NK-92 (cell line): ENCODE data around the gene LGMN.
A peak's percentile ranks its signal among the peaks of the same experiment; 100 is the strongest.
"Not testable (repeated sequence)": the region's sequence is repeated elsewhere in the genome, so short reads cannot be mapped to it uniquely, and the experiment has no call there.

Source experiments
- DNase-seq: peaks from one replicate; lab custom pipeline; 2025; ENCODE audit not compliant: unreplicated experiment; lab: John Stamatoyannopoulos, UW

The LGMN gene

DNA sequence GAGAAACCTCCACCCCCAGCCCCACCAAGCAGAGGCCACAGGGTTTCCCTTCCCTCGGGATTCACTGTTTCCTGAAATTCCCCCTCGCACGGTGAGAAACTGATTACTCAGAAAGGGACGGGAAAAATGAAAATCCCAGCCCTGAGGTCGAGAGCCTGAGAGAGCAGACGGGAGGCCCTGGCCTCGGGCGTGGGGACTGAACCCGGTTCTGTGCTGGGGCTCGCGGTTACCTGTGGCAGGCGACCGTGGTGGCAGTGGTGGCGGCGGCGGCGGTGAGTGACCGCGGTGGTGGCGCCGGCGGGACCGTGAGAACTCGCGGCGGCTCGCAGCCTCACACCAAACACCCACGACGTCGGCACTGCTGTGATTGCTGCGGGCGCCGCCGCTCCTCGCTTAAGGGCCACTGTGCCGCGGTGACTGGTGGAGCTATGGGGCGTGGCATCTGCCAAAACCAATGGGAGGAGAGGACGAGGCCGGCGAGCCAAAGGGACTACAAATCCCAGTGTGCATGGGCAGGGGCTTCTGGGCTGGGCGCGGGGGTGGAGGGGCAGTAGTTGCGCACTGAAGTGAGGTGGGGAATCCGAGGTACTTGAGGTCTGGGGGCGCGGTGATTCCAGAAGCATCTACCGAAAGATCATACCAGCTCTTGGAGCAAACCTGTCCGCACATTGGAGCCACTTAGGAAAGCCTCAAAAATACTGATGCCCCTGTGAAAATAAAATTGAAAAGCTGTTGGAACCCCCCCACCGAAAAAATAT lies at the start of gene LGMN:
Gene LGMN, minus strand, starts transcription at position 369 of the 758 bp plus-strand sequence. CDS start 15,841 bp downstream, outside the sequence.
- DNase-seq = peak; percentile 14

- DNase-seq = no peak
These were observed 46.5 kb upstream of the LGMN start for GRCh38 chr14:92794961-92795360.

DNA sequence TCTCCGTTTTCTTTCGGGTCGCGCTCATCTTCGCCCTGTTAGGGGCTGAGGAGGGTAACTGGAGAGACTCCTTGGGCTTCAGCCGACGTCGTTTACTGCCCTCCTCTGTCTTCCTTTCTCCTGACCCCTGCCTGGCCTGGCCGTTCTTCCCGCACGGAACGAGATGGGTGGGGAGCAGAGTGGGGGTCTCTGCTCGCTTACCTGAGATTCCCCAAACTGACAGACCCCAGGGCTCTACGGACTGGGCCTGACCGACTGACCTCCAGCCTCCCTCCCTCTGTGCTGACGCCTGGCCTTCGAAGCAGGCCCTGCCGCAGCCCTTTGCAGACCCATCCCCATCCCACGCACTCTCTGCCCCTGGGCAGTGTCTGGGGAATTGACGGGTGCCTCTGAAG lies 46.1 kb upstream of the LGMN start:
- DNase-seq = no peak

- peak; percentile 91 for DNase-seq
These were observed 45.5 kb upstream of the LGMN start, which contains the start of gene GOLGA5 for GRCh38 chr14:92793709-92794546. TSS of gene GOLGA5 (plus strand) at chr14:92794305. CDS start at chr14:92797438, 3,133 bp downstream.

GRCh38 chr14:92792885-92793284 lies 44.5 kb upstream of the LGMN start:
- DNase-seq = no peak

GRCh38 chr14:92789457-92790089 lies 41.1 kb upstream of the LGMN start:
- DNase-seq = no peak

DNA sequence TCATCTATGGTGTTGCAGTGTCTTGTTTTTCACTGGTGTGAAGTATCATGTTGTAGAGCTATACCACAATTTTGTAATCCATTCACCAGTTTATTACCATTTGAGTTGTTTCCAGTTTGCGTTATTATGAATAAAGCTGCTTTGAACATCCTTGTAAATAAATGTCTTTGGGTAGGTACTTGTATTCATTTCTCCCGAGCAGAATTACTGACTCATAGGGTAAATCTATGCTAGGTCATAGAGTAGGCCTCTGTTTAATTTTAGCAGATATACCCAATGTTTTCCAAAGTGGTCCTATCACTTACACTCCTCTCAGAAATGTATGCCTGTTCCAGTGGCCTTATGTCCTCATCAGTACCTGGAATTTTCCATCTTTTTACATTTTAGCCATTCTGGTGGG lies 39.1 kb upstream of the LGMN start:
- no peak for DNase-seq

GRCh38 chr14:92786427-92786756 lies 38.0 kb upstream of the LGMN start:
- DNase-seq = no peak

- no peak for DNase-seq
These were observed 37.4 kb upstream of the LGMN start for GRCh38 chr14:92785667-92786426.

GRCh38 chr14:92783813-92784431 lies 35.5 kb upstream of the LGMN start:
- no peak for DNase-seq

DNA sequence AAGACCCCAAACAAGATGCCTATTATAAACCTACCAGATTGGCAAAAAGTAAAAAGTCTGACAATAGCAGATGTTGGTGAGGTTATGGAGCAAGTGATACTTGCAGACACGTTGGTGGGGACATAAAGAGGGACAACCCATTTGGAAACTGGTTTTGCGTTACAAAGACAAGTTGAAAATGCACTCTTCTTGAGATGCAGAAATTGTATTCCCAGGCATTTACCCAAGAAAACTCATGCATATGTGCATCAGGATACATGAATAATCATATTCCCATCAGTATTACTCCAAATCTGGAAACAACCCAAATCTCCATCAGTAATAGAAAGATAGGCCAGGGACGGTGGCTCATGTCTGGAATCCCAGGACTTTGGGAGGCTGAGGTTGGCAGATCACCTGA lies 32.9 kb upstream of the LGMN start:
- no peak for DNase-seq

DNA sequence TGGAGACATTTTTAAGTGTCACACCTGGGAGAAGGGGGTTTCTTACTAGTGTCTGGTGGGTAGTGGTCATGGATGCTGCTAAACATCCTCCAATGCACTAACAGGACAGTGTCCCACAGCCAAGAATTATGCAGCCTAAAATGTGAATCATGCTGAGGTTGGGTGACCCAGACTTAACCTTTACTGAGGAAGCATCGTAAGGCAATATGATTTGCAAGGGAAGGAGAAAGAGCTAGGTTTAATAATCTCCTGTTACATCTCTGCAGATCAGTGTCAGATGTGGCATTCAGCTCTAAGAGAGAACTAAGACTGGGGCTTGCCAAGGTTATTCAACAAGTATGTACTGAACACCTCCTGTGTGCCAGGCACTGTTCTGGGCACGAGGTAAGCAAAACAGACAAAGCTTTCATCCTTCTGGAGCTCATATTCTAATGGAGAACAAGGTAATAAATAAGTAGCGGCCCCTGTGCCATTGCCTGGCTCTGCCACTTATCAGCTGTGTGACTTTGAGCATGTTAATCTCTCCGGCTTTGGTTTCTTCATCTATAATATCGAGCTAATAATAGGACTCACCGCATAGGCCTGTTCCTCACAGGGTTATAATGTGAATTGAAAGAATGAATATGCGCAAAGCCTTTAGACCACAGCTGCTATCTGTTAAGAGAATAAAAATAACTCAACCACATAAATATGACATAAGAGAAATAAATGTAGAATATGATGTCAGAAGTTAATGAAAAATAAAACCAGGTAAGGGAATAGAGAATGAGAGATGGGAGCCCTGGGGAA lies 32.2 kb upstream of the LGMN start:
- no peak for DNase-seq

DNA sequence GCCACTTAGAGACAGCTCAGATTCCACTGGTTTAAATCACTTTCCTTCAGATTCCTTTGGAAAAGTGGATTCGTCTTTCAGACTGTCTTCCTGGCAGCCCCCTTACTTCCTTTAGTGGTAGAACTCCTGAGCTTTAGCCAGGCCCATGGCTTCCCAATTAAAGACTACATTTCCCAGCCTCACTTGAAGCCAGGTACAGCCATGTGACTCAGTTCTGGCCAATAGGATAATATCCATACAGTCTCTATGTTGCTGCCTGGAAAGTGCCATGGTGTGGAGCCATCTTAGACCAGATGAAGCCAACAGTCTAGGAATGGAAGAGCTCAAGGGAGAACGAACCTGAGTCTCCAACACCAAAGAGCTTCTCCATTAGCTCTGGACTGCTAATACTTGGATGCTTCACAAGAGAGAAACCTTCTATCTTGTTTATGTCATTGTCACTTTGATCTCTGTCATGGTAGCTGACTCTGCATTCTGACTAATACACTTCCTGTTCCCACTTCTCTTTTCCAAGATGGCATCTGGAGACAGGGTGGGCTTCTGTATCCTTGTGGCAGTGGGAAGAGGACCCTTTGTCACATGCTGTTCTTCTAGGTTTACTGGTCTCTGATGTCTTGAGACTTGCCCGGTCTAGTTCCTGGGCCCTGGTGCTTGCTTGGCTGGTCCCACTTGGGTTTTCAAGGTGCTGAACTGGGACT lies 30.6 kb upstream of the LGMN start:
- not testable (repeated sequence) for DNase-seq

- not testable (repeated sequence) for DNase-seq
These were observed 26.9 kb upstream of the LGMN start for GRCh38 chr14:92775292-92775691.

DNA sequence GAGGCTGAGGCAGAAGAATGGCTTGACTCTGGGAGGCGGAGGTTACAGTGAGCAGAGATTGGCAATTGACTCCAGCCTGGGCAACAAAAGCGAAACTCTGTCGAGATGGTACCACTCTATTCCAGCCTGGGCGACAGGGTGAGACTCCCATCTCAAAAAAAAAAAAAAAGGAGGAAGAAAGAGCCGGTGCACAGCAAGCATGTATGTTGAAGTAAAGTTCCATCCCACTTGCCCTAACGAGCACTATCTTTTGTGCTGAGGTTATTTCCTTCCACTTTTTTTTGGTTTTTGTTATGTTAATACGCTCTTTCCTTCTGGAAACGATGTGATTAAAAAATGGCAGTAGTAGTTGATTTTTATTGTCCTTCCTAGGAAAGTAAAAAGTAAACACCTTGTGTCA lies 26.1 kb upstream of the LGMN start:
- no peak for DNase-seq

GRCh38 chr14:92770484-92770883 lies 22.1 kb upstream of the LGMN start:
- DNase-seq = no peak

GRCh38 chr14:92768795-92769194 lies 20.4 kb upstream of the LGMN start:
- no peak for DNase-seq

DNA sequence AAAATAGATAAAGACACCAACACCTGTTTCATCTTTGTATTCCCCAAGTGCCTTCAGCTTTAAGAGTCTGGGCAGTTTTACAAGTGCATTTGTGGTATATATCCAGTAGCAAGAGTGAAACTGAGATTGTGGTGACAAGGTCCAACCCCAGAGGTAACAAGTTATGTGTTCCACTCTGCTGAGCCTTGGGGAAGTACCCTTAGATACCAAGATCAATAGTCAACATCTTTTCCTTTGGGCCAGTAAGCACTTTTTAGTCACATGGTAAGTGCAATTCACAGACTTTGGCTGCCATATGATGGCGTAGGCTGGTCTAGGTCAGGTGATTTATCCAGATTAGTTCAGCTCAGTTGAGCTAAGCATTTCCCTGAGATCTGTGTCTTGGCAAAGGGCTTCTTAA lies 19.8 kb upstream of the LGMN start:
- DNase-seq = not testable (repeated sequence)
